ENCODE measurements around the gene CCDC17. TPM values are rescaled to one million over a fixed set of nuclear protein-coding genes. Genes with fewer than 3 reads are reported as not detected.

The CCDC17 gene
- total and polyA plus RNA-seq, 4 donors = 0.30 to 6.4 (median 0.73) TPM

GRCh38 chr1:45654540-45655280, 30.9 kb upstream of the CCDC17 start:
- Histone ChIP-seq H3K27me3 (ENCODE audit: control insufficient read depth in 4 of 4, insufficient read depth in 4 of 4, low read length in 3 of 4) (no peaks in the 10 kb centered on the region), H3K4me1 (ENCODE audit: control insufficient read depth in 4 of 4, insufficient read depth in 4 of 4, low read length in 3 of 4) (peaks cover 12 to 30% (median 27%) of the 10 kb centered on the region in 4 donors), H3K4me3 (ENCODE audit: low read depth in 1 of 3, low read length in 3 of 3) (no peak overlapping the region), H3K9me3 (ENCODE audit: control insufficient read depth in 4 of 4, low read length in 3 of 4) (no peaks in the 10 kb centered on the region), H3K27ac (ENCODE audit: low read depth in 1 of 2, low read length in 2 of 2) (no peak overlapping the region), H3K9ac (ENCODE audit: low read depth in 1 of 2, low read length in 2 of 2) (no peak overlapping the region), H3K36me3 (ENCODE audit: control insufficient read depth in 4 of 4, insufficient read depth in 3 of 4, low read depth in 1 of 4, low read length in 3 of 4) (peaks cover 18 to 54% (median 46%) of the 10 kb centered on the region in 4 donors)
- DNase-seq (ENCODE audit: low spot score) = no peak
- 95% methylated on average over 12 of the region's 12 CpGs for WGBS
- TF ChIP-seq HNF4A (conservative IDR thresholded peaks at IDR 0.05) = no peak
- no peak for TF ChIP-seq TAF1 (conservative IDR thresholded peaks at IDR 0.05)
- no peak for TF ChIP-seq CTCF (IDR thresholded peaks at IDR 0.05; ENCODE audit: low read depth, low read length, missing input control)
- TF ChIP-seq HNF4G (IDR thresholded peaks at IDR 0.05) = no peak
- TF ChIP-seq MAX (IDR thresholded peaks at IDR 0.05) = no peak
- TF ChIP-seq ZBTB33 (IDR thresholded peaks at IDR 0.05) = no peak
- no peak for TF ChIP-seq GABPA (IDR thresholded peaks at IDR 0.05 in 1 of 2, conservative IDR thresholded peaks at IDR 0.05 in 1 of 2)
- no peak for TF ChIP-seq FOXA2 (IDR thresholded peaks at IDR 0.05)
- no peak for TF ChIP-seq ATF3 (IDR thresholded peaks at IDR 0.05)
- TF ChIP-seq SP1 (IDR thresholded peaks at IDR 0.05) = no peak
- TF ChIP-seq EGR1 (IDR thresholded peaks at IDR 0.05; ENCODE audit: low read depth in 2 of 2) = no peak
- no peak for TF ChIP-seq FOXA1 (IDR thresholded peaks at IDR 0.05)
- TF ChIP-seq NR2F2 (IDR thresholded peaks at IDR 0.05) = no peak
- no peak for TF ChIP-seq RAD21 (IDR thresholded peaks at IDR 0.05)
- no peak for TF ChIP-seq REST (IDR thresholded peaks at IDR 0.05)
- no peak for TF ChIP-seq YY1 (IDR thresholded peaks at IDR 0.05)
- no peak for TF ChIP-seq JUND (IDR thresholded peaks at IDR 0.05)

Data from liver (tissue), 9 donors.